ENCODE results near the gene ARHGAP6.

ARHGAP6 gene

DNA sequence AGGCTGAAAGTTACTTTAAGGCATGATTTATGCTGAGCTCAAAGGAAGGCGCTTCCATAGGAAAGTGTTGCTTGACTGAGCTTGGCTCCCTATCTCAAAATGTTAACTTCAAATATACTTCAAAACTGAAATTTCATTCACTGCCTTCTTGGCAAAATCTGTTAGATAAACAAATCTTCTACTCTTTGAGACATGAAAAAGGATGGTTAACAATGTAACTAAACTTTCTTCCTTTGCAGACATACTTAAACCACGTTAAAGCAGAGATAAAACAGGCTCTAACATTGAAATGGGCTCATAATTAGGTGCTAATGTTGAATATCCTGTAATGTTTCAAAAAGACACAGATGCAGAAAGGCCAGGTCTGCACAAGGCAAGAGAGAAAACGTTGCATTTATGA is 262.1 kb downstream of the ARHGAP6 start:
- H3K4me3 ChIP-seq (ENCODE audit: low read length) = no peak overlapping the region
- TF ChIP-seq CTCF (IDR thresholded peaks at IDR 0.05; ENCODE audit: insufficient read depth, low read depth, low read length, missing control alignments) = no peak
- no peak for DNase-seq (ENCODE audit: low read depth)

GRCh38 chrX:11401966-11402365 is 263.8 kb downstream of the ARHGAP6 start:
- no peak overlapping the region for H3K4me3 ChIP-seq (ENCODE audit: low read length)
- DNase-seq (ENCODE audit: low read depth) = no peak
- no peak for TF ChIP-seq CTCF (IDR thresholded peaks at IDR 0.05; ENCODE audit: insufficient read depth, low read depth, low read length, missing control alignments)

DNA sequence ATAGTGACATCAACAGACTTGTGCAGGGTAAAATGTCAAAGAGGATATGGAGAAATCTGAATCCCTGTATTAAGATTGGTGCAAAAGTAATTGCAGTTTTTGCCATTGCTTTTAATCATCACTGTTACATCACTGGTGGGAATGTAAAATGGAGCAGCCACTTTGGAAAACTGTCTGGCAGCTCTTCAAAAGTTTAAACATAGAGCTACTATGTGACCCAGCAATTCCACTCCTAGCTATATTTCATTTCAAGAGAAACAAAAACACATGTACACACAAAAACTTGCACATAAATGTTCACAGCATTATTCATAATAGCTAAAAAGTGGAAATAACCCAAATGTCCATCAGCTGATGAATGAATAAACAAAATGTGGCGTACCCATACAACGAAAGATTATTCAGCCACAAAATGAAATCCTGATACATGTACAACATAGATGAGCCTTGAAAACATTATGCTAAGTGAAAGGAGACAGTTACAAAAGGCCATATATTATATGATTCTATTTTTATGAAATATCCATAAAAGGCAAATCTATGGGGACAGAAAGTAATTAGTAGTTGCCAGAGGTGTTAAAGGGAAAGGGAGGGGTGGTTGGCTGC is 266.1 kb downstream of the ARHGAP6 start:
- no peak for DNase-seq (ENCODE audit: low read depth)
- no peak overlapping the region for H3K4me3 ChIP-seq (ENCODE audit: low read length)
- no peak for TF ChIP-seq CTCF (IDR thresholded peaks at IDR 0.05; ENCODE audit: insufficient read depth, low read depth, low read length, missing control alignments)

DNA sequence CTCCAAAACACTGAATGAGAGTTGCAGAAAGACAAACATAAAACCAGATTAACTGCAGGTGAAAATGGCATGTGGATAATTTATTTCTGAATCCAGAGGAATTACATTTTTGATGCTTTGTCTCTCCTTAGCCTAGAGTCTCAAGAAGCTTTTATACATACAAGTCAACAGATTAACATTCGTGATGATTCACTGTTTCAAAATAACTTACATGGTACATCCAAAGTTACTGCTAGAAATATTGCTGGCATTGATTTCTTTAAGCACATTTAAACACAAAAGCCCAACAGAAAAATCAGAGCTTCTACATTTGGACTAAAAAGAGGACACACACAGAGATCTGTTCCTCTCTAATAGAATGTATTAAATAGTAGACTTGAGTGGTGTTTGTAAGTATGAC is 266.9 kb downstream of the ARHGAP6 start:
- no peak overlapping the region for H3K4me3 ChIP-seq (ENCODE audit: low read length)
- no peak for DNase-seq (ENCODE audit: low read depth)
- TF ChIP-seq CTCF (IDR thresholded peaks at IDR 0.05; ENCODE audit: insufficient read depth, low read depth, low read length, missing control alignments) = no peak

DNA sequence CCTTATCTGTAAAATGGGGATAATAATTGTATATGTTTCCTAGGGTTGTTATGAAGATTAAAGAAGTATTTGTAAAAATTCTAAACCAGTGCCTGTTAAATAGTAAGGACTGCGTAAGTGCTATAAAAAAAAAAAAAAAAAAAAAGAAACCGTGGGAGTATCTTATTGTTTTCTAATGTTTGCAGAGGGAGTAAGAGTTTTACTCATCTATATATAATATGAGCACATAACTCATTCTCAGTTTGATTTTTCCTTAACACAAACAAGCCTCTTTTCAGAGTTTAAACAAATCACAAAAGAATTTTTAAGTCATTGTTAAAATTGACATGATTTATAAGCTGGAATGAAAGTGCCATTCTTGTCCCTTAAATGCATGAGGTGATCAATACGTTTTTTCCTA is 267.6 kb downstream of the ARHGAP6 start:
- H3K4me3 ChIP-seq (ENCODE audit: low read length) = no peak overlapping the region
- DNase-seq (ENCODE audit: low read depth) = no peak
- TF ChIP-seq CTCF (IDR thresholded peaks at IDR 0.05; ENCODE audit: insufficient read depth, low read depth, low read length, missing control alignments) = no peak

GRCh38 chrX:11397680-11398079 is 268.0 kb downstream of the ARHGAP6 start:
- DNase-seq (ENCODE audit: low read depth) = no peak
- H3K4me3 ChIP-seq (ENCODE audit: low read length) = no peak overlapping the region
- no peak for TF ChIP-seq CTCF (IDR thresholded peaks at IDR 0.05; ENCODE audit: insufficient read depth, low read depth, low read length, missing control alignments)

DNA sequence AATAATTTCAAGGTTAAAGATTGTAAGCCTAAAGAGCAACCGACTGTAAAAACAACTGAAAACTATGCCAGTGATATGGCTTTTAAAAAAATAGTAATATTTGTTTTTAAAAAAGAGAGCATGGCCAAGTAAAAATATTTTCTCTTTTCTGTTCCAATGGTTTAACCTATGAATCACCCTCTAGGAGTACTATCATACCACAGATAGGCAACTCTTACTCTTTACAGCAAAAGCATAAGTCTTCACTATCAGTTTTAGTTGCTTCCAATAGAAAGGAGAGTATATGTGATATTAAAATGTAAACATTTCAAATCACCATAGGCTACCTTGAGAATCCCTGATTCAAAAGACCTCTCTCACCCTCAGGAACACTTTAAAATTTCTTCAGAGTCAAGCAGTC is 269.9 kb downstream of the ARHGAP6 start:
- DNase-seq (ENCODE audit: low read depth) = no peak
- no peak for TF ChIP-seq CTCF (IDR thresholded peaks at IDR 0.05; ENCODE audit: insufficient read depth, low read depth, low read length, missing control alignments)
- no peak overlapping the region for H3K4me3 ChIP-seq (ENCODE audit: low read length)

Measured in epithelial cell of esophagus (primary cell).